ENCODE data around the gene DRC1. TPM values are rescaled to one million over a fixed set of nuclear protein-coding genes. Genes with fewer than 3 reads are reported as not detected.
"Not testable (repeated sequence)": the region's sequence is repeated elsewhere in the genome, so short reads cannot be mapped to it uniquely, and the experiment has no call there.

Gene DRC1
- total RNA-seq, result not detected
- total RNA-seq, result 0 to 0.08 reads per million in 2 donors

DNA sequence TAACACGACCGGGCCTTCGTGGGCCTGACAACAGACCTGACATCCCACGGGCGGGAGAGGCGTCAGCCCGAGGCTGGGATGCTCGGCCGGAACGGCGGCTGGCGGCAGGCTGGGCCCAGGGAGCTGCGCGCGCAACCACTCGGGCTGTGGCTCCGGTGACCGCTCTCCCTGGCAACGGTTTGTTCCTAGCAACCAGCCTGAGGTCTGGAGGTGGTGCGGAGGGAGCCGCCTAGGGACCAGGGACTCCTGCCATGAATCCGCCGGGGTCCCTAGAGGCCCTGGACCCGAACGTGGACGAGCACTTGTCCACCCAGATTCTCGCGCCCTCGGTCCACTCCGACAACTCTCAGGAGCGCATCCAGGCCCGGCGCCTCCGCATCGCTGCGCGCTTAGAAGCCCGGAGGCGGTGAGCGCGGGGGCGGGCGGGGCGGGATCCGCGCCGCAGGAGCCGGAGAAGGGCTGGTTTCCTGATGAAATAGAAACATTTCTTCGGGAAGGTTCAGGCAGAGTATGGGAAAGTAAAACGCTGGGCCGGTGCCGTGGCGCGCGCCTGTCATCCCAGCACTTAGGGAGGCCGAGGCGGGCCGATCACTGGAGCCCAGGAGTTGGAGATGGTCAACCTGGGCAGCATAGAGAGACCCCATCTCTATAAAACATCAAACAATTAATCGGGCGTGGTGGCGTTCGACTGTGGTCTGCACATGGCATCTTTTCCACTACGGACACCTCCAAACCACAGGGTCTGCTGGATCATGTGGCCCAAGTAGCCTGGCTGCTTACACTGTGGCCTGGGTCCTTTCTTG is at the start of gene DRC1:
Gene DRC1, plus strand, starts transcription at position 182 of the 803 bp plus-strand sequence. Its CDS starts 70 bp downstream, at position 252.
- no peak within 1 kb of the TSS for H3K4me3 Mint-ChIP-seq
- H3K9me3 ChIP-seq (ENCODE audit: control insufficient read depth, low read length, poor library complexity, severe bottlenecking), result no peaks in the 10 kb centered on the region
- H3K36me3 Mint-ChIP-seq (ENCODE audit: low read depth), result peaks cover under 1% of the 10 kb centered on the region
- H3K27me3 Mint-ChIP-seq, result peaks cover 15% of the 10 kb centered on the region
- ATAC-seq, result no peak
- DNase-seq, result no peak
- peaks cover 3% of the 10 kb centered on the region for H3K4me1 Mint-ChIP-seq
- no peak within 1 kb of the TSS for H3K27ac Mint-ChIP-seq

DNA sequence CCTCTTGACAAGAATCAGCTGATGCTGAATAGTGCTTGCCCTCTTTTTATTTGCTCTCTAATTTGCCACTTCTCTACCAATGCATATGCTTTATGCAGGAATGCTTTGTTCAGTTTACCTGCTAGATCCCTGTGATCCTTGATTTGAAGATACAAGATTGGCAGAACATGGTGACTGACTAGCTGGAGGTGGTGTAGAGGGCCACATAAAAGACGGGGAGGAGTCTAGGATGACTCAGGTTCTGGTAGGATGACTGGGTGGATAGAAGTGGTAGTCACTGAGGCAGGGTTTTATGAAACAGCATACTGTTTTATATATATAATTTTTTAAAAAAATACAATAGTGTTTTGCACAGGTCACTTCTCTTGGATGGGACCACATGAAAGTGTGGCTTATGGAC is 48.8 kb upstream of the DRC1 start:
- Mint-ChIP-seq H3K27me3 (no peaks in the 10 kb centered on the region), H3K4me3 (no peak overlapping the region), H3K27ac (peak overlapping the region; percentile 11), H3K36me3 (ENCODE audit: low read depth) (peaks cover 3% of the 10 kb centered on the region), H3K4me1 (peaks cover 32% of the 10 kb centered on the region)
- H3K9me3 ChIP-seq (ENCODE audit: control insufficient read depth, low read length, poor library complexity, severe bottlenecking), result no peaks in the 10 kb centered on the region
- ATAC-seq (no peak), DNase-seq (no peak)

DNA sequence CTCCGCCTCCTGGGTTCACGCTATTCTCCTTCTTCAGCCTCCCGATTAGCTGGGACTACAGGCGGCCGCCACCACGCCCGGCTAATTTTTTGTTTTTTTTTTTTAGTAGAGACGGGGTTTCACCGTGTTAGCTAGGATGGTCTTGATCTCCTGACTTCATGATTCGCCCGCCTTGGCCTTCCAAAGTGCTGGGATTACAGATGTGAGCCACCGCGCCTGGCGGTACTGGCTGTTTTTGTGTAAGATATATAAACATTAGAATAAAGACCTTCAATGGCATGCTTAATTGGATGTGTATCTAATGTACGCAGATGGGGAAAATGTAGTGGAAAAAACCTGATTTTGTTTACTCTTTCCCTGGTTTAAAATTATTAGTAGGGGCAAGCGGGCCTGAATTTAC is 47.3 kb upstream of the DRC1 start:
- not testable (repeated sequence) for ATAC-seq; H3K4me3 Mint-ChIP-seq; DNase-seq; H3K36me3 Mint-ChIP-seq (ENCODE audit: low read depth); H3K9me3 ChIP-seq (ENCODE audit: control insufficient read depth, low read length, poor library complexity, severe bottlenecking); H3K27me3 Mint-ChIP-seq
- Mint-ChIP-seq H3K27ac (peak overlapping the region; percentile 45), H3K4me1 (peaks cover 32% of the 10 kb centered on the region)

DNA sequence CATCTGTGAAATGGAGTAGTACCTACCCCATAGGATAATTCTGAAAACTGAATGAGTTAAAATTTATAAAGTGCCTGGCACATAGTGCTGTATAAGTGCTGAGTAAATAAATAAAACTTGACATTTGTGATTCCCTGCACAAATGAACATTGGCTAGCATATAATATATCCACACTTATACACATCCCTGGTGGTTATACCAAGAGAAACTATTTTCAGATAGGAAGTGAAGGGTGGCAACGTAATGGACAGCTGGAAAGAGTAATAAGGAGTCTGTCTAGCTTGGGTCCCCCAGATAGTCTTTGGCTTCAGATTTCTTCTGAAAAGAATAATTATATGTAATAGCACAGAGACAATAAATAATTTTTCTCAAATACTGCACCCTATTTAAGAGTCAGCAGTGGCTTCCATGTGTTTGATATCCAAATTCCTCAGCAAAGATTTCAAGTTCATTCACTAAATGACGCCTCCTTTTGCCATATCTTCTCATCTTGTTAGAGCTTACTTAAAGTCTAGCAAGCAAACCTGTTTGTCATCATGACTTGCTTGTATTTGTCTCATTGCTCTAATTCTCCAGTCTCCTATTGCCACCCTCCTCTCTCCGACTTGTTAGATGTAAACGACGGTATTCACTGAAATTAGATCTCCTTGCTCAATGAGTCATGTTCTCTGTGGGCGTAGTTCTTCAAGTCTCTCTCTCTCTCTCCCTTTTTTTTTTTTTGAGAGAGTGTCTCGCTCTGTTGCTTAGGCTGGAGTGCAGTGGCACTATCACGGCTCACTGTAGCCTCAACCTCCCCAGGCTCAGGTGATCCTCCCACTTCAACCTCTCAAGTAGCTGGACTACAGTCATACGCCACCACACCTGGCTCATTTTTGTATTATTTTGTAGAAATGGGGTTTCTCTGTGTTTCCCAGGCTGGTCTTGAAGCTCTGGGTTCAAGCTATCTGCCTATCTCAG is 46.4 kb upstream of the DRC1 start:
- H3K36me3 Mint-ChIP-seq (ENCODE audit: low read depth), result peaks cover 5% of the 10 kb centered on the region
- H3K9me3 ChIP-seq (ENCODE audit: control insufficient read depth, low read length, poor library complexity, severe bottlenecking), result no peaks in the 10 kb centered on the region
- H3K27me3 Mint-ChIP-seq, result no peaks in the 10 kb centered on the region
- no peak overlapping the region for H3K4me3 Mint-ChIP-seq
- DNase-seq, result no peak
- H3K4me1 Mint-ChIP-seq, result peaks cover 36% of the 10 kb centered on the region
- H3K27ac Mint-ChIP-seq, result peak overlapping the region; percentile 96
- ATAC-seq, result no peak

DNA sequence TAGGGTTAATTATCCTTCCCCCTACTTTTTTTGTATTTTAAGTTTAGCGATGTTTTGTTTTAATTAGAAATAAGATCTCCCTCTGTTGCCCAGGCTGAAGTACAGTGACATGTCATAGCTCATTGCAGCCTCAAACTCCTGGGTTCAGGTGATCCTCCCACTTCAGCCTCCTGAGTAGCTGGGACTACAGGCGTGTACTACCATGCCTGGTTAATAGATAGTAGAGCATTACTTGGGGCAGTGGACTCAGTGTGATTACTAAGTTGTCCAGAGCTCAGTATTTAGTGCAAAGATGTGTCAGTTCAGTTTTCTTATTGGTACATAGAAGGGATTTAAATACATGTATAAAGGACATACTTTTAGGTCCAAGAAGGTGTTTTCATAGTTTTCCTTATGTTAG is 45.6 kb upstream of the DRC1 start:
- H3K36me3 Mint-ChIP-seq (ENCODE audit: low read depth), result peaks cover 5% of the 10 kb centered on the region
- no peak overlapping the region for H3K4me3 Mint-ChIP-seq
- no peak for ATAC-seq
- H3K9me3 ChIP-seq (ENCODE audit: control insufficient read depth, low read length, poor library complexity, severe bottlenecking), result no peaks in the 10 kb centered on the region
- peak overlapping the region; percentile 96 for H3K27ac Mint-ChIP-seq
- H3K4me1 Mint-ChIP-seq, result peaks cover 38% of the 10 kb centered on the region
- no peaks in the 10 kb centered on the region for H3K27me3 Mint-ChIP-seq
- DNase-seq, result no peak

DNA sequence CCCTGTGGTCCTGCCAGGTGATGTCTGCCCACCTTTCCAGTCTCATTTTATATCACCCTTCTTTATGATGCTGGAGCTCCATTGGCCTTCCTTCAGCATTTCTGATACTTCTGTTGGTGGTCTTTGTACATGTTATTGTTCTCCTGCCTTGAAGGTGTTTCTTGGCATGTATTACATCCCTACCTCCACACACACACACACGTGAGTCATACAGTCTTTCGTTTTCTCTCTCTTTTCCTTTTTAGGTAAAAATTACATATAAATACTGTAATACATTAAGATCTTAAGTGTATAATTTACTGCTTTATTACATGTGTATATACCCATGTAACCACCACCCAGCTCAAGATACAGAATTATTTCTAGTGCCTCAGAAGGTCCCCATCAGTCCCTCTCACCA is 44.9 kb upstream of the DRC1 start:
- no peaks in the 10 kb centered on the region for H3K9me3 ChIP-seq (ENCODE audit: control insufficient read depth, low read length, poor library complexity, severe bottlenecking)
- ATAC-seq (no peak), DNase-seq (no peak)
- no peak overlapping the region for H3K4me3 Mint-ChIP-seq
- no peaks in the 10 kb centered on the region for H3K27me3 Mint-ChIP-seq
- H3K4me1 Mint-ChIP-seq, result peaks cover 38% of the 10 kb centered on the region
- peaks cover 5% of the 10 kb centered on the region for H3K36me3 Mint-ChIP-seq (ENCODE audit: low read depth)
- no peak overlapping the region for H3K27ac Mint-ChIP-seq

DNA sequence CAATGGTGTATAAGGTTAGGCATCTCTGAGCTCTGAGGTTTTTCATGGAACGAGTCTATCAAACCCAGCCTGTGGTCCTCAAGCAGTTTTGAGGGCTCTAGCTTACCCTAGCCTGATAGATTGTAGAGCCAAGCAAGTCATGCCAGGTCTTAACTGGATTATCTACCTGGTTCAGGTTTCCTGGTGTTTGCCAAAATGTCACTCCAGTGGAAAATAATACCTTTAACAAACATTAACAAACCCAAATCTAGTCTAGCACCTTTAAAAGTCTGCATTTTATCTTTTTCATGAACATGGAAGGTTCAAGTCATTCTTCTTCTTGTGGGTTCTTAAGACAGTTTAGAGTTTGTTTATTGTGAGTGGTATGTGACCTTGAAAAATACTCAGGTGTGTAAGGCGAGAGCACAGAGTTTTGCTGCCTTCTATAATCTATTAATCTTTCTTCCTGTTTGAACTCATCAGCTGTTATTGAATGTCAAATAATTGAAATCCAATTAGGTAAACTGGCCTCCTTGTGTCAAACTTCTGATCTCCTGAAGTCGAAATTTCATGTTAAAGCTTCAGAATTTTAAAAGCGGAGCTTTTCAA is 41.7 kb upstream of the DRC1 start:
- peaks cover 5% of the 10 kb centered on the region for H3K36me3 Mint-ChIP-seq (ENCODE audit: low read depth)
- DNase-seq (no peak), ATAC-seq (no peak)
- no peaks in the 10 kb centered on the region for H3K27me3 Mint-ChIP-seq
- peaks cover 40% of the 10 kb centered on the region for H3K4me1 Mint-ChIP-seq
- H3K9me3 ChIP-seq (ENCODE audit: control insufficient read depth, low read length, poor library complexity, severe bottlenecking), result no peaks in the 10 kb centered on the region
- H3K4me3 Mint-ChIP-seq, result no peak overlapping the region
- peak overlapping the region; percentile 89 for H3K27ac Mint-ChIP-seq

DNA sequence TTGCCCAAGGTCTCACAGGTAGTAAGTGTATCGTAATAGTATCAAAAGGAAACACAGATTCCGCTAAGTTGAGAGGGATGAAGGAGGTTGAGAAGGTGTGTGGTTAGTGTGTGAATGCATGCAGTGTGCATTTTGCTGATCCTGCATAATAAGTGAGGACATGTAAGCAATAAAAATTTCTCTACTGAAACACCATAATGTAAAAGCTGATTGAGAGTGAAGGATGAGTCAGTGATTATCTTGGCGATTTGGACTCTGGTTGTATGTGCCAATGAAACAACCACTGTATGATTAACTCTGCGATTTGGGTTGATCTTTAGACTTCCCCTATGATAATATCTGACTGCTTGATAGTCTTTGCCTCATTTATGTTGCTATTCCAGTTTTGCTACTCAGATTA is 38.4 kb upstream of the DRC1 start:
- DNase-seq (no peak), ATAC-seq (peak; percentile 18)
- H3K36me3 Mint-ChIP-seq (ENCODE audit: low read depth), result peaks cover 2% of the 10 kb centered on the region
- no peaks in the 10 kb centered on the region for H3K27me3 Mint-ChIP-seq
- no peaks in the 10 kb centered on the region for H3K9me3 ChIP-seq (ENCODE audit: control insufficient read depth, low read length, poor library complexity, severe bottlenecking)
- H3K4me3 Mint-ChIP-seq, result no peak overlapping the region
- peak overlapping the region; percentile 76 for H3K27ac Mint-ChIP-seq
- H3K4me1 Mint-ChIP-seq, result peaks cover 31% of the 10 kb centered on the region

DNA sequence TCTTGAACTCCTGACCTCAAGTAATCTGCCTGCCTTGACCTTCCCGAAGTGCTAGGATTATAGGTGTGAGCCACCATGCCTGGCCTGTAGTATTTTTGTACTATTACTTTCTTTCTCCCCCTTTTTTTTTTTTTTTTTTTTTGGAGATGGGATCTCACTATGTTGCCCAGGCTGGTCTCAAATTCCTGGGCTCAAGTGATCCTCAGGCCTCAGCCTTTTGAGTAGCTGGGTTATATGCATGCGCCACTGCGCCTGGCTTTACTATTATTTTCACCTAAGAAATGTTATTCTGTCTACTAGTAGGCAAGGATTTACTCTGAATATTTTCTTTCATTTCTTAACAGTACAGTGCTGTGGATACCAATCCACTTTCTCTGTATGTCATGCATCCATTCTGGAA is 37.8 kb upstream of the DRC1 start:
- DNase-seq, result no peak
- H3K9me3 ChIP-seq (ENCODE audit: control insufficient read depth, low read length, poor library complexity, severe bottlenecking), result no peaks in the 10 kb centered on the region
- H3K27ac Mint-ChIP-seq, result no peak overlapping the region

DNA sequence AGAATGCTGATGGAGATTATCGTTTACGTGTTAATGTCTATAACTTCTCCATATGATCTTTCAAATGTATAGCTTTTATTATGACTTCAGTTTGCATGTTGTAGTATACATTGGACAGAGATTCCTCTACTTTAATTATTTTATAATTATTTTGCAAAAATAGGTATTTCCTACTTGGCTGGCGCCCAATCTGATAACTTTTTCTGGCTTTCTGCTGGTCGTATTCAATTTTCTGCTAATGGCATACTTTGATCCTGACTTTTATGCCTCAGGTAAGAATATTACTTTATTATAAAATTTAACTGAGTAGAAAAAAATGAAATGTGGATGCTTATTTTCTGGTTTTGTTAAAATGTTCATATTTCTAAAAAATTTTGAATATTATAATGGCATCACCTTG is 37.1 kb upstream of the DRC1 start:
- Mint-ChIP-seq H3K27ac (no peak overlapping the region), H3K4me3 (no peak overlapping the region), H3K36me3 (ENCODE audit: low read depth) (peaks cover 5% of the 10 kb centered on the region), H3K4me1 (peaks cover 28% of the 10 kb centered on the region), H3K27me3 (no peaks in the 10 kb centered on the region)
- H3K9me3 ChIP-seq (ENCODE audit: control insufficient read depth, low read length, poor library complexity, severe bottlenecking), result no peaks in the 10 kb centered on the region
- ATAC-seq (no peak), DNase-seq (no peak)

More for the DNA sequence above, 37.8 kb upstream of the DRC1 start:
- Mint-ChIP-seq H3K36me3 (ENCODE audit: low read depth) (peaks cover 2% of the 10 kb centered on the region), H3K4me3 (no peak overlapping the region), H3K4me1 (peaks cover 31% of the 10 kb centered on the region), H3K27me3 (no peaks in the 10 kb centered on the region)
- ATAC-seq, result no peak

DNA sequence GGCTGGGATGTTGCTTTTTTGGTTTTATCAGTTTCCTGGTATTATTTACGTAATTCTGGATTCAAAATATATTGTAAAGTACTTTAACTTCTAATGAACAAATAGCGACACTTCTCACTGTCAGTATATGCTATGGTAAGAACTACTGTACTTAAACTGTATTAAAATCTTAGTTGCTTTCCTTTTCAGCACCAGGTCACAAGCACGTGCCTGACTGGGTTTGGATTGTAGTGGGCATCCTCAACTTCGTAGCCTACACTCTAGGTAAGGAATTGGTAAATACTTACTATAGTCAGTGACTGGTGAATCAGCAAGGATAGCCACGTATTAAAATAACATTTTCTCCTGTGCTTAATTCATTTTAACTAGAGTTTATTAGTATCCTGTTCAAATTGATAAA is 34.8 kb upstream of the DRC1 start:
- Mint-ChIP-seq H3K4me1 (peaks cover 18% of the 10 kb centered on the region), H3K36me3 (ENCODE audit: low read depth) (peaks cover 5% of the 10 kb centered on the region), H3K4me3 (no peak overlapping the region), H3K27ac (no peak overlapping the region), H3K27me3 (no peaks in the 10 kb centered on the region)
- ATAC-seq (no peak), DNase-seq (no peak)
- H3K9me3 ChIP-seq (ENCODE audit: control insufficient read depth, low read length, poor library complexity, severe bottlenecking), result no peaks in the 10 kb centered on the region

DNA sequence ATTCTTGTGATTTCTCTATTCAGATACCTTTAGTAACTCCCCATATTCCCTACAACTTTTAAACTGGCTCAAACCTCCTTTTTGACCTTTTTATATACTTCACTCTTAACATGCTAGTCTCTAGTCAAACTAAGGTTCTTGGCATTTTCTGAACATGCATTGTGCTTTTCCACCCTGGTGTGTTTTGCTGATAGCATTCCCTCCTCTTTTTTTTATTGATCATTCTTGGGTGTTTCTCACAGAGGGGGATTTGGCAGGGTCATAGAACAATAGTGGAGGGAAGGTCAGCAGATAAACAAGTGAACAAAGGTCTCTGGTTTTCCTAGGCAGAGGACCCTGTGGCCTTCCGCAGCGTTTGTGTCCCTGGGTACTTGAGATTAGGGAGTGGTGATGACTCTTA is 32.1 kb upstream of the DRC1 start:
- Mint-ChIP-seq H3K36me3 (ENCODE audit: low read depth) (peaks cover 10% of the 10 kb centered on the region), H3K4me1 (peaks cover 13% of the 10 kb centered on the region)
- not testable (repeated sequence) for H3K27ac Mint-ChIP-seq; DNase-seq; H3K4me3 Mint-ChIP-seq; H3K27me3 Mint-ChIP-seq; H3K9me3 ChIP-seq (ENCODE audit: control insufficient read depth, low read length, poor library complexity, severe bottlenecking); ATAC-seq

DNA sequence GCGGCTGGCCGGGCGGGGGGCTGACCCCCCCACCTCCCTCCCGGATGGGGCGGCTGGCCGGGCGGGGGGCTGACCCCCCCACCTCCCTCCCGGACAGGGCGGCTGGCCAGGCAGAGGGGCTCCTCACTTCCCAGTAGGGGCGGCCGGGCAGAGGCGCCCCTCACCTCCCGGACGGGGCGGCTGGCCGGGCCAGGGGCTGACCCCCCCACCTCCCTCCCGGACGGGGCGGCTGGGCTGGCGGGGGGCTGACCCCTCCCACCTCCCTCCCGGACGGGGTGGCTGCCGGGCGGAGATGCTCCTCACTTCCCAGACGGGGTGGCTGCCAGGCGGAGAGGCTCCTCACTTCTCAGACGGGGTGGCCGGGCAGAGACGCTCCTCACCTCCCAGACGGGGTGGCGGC is 30.8 kb upstream of the DRC1 start:
- Mint-ChIP-seq H3K36me3 (ENCODE audit: low read depth) (peaks cover 12% of the 10 kb centered on the region), H3K4me1 (peaks cover 10% of the 10 kb centered on the region)
- not testable (repeated sequence) for DNase-seq; ATAC-seq; H3K27ac Mint-ChIP-seq; H3K4me3 Mint-ChIP-seq; H3K27me3 Mint-ChIP-seq; H3K9me3 ChIP-seq (ENCODE audit: control insufficient read depth, low read length, poor library complexity, severe bottlenecking)

Data from T-helper 17 cell (primary cell).